ENCODE measurements around the gene SNHG17.

Gene SNHG17

DNA sequence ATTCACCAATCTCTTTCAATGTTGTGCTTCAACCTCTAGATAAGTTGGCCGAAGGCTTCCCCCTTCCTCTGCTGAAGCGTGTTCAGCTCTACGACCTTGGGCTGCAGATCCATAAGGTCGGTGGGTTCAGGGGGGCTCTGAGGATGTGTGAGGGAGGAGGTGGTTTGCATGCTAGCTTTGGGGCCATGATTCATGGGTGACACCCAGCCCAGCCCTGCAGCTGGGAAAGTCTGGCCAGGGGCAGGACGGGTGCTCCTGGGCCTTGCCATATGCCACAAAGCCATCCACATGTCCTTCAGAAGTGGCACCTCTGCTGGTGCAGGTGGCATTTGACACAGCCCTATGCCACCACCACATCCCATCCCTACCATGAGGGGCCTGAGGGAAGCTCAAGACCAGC is 61.2 kb downstream of the SNHG17 start:
- DNase-seq (ENCODE audit: low read depth): no peak
- TF ChIP-seq, protein P1, sequence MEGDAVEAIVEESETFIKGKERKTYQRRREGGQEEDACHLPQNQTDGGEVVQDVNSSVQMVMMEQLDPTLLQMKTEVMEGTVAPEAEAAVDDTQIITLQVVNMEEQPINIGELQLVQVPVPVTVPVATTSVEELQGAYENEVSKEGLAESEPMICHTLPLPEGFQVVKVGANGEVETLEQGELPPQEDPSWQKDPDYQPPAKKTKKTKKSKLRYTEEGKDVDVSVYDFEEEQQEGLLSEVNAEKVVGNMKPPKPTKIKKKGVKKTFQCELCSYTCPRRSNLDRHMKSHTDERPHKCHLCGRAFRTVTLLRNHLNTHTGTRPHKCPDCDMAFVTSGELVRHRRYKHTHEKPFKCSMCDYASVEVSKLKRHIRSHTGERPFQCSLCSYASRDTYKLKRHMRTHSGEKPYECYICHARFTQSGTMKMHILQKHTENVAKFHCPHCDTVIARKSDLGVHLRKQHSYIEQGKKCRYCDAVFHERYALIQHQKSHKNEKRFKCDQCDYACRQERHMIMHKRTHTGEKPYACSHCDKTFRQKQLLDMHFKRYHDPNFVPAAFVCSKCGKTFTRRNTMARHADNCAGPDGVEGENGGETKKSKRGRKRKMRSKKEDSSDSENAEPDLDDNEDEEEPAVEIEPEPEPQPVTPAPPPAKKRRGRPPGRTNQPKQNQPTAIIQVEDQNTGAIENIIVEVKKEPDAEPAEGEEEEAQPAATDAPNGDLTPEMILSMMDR (IDR thresholded peaks at IDR 0.05; ENCODE audit: insufficient read depth, low read depth, low read length, missing control alignments): no peak
- no peak overlapping the region for H3K4me3 ChIP-seq (ENCODE audit: low read length)

DNA sequence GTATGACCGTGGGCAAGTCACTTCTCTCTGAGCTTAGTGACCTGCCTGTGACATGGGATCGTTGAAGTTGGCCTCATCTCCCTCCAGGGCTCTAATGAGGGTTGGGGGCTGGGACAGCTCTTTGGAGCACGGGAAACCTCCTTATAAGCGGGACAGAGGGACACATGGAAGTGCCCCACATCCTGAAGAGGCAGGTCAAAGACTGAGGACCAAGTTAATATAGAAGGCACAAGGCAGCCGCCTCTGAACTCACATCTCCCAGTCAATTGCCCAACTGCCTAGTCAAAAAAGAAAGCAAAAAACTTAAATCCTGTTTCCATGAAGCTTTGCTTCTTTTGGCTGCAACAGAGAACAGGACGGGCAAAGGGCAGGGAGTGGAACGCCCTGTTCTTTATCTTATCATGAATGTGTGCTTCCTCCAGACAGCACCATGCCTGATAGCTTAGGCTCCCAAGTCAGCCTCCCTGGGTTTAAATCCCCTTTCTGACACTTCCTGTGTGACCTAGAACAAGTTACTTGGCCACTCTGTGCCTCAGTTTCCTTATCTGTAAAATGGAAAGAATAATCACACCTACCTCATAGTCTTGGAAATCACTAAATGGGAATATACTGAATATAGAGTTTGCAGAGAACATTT is 61.8 kb downstream of the SNHG17 start:
- TF ChIP-seq, protein P1 (IDR thresholded peaks at IDR 0.05; ENCODE audit: insufficient read depth, low read depth, low read length, missing control alignments): no peak
- H3K4me3 ChIP-seq (ENCODE audit: low read length): no peak overlapping the region
- DNase-seq (ENCODE audit: low read depth): no peak

DNA sequence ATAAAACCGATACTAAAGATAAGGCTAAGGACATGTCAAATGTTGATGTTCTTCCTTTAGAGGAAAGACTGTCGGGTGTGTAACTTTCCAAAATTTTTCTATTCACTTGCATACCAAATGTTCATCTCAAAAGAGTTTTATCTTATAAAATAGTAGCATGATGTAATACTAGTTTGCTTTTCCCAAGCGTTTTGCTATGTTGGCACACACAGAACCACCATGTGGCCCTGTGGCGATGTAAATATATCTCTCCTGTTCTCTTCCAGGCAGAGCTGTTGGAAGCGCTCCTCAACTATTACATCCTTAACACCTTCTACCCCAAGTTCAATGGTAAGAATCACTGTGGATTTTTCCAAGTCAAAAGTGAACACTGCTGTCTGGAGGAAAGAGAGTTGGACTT is 62.3 kb downstream of the SNHG17 start:
- TF ChIP-seq, protein P1 (IDR thresholded peaks at IDR 0.05; ENCODE audit: insufficient read depth, low read depth, low read length, missing control alignments): no peak
- H3K4me3 ChIP-seq (ENCODE audit: low read length): no peak overlapping the region
- no peak for DNase-seq (ENCODE audit: low read depth)
